Hepatic stellate cell (primary cell): Measurements from ENCODE around the gene PLEKHG2.
"Not testable (repeated sequence)": the region's sequence is repeated elsewhere in the genome, so short reads cannot be mapped to it uniquely, and the experiment has no call there.

Experiments
- DNase-seq: peaks from one replicate; pipeline ENCODE4 v3.0.0; 2011; ENCODE audit warnings: low spot score

PLEKHG2 gene, protein sequence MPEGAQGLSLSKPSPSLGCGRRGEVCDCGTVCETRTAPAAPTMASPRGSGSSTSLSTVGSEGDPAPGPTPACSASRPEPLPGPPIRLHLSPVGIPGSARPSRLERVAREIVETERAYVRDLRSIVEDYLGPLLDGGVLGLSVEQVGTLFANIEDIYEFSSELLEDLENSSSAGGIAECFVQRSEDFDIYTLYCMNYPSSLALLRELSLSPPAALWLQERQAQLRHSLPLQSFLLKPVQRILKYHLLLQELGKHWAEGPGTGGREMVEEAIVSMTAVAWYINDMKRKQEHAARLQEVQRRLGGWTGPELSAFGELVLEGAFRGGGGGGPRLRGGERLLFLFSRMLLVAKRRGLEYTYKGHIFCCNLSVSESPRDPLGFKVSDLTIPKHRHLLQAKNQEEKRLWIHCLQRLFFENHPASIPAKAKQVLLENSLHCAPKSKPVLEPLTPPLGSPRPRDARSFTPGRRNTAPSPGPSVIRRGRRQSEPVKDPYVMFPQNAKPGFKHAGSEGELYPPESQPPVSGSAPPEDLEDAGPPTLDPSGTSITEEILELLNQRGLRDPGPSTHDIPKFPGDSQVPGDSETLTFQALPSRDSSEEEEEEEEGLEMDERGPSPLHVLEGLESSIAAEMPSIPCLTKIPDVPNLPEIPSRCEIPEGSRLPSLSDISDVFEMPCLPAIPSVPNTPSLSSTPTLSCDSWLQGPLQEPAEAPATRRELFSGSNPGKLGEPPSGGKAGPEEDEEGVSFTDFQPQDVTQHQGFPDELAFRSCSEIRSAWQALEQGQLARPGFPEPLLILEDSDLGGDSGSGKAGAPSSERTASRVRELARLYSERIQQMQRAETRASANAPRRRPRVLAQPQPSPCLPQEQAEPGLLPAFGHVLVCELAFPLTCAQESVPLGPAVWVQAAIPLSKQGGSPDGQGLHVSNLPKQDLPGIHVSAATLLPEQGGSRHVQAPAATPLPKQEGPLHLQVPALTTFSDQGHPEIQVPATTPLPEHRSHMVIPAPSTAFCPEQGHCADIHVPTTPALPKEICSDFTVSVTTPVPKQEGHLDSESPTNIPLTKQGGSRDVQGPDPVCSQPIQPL (N-terminal part only)

DNA sequence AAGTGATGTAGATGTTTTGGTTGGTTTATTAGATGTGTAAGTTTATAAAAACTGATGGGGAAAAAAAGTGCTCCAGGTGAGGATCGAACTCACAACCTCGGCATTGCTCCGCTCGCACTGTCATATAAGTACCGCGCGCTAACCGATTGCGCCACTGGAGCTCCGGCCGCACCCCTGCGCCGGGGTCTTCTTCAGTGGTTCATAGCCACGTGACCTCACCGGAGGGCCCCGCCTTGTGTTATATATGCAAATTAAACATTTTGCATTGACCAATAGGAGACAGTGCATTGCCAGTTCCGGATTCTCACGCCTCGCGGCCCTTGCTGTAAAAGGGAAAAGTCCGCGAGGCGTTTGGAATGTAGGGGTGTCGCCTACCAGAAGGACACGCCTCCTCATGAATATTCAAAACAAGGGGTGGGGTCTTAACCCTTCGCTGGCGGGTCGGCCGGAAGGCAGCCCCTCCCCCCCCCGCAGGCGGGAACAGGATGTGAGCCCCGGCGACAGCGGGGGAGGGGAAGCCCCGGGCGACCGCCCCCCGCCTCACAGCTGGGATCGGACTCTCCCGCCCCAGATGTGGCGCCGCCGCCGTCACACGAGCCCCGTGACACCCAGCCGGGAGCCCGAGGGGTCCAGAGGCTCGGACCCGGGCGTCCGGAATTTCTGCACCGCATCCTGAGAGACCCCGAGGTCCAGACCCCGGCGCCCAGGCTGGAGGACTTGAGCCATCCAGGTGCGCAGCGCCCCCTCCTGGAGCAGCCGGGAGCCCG is at the start of gene PLEKHG2:
TSS of gene PLEKHG2 (plus strand) at position 570 of the 767 bp plus-strand sequence. CDS start 1,418 bp downstream, outside the sequence.
- peak; percentile 96 for DNase-seq

DNA sequence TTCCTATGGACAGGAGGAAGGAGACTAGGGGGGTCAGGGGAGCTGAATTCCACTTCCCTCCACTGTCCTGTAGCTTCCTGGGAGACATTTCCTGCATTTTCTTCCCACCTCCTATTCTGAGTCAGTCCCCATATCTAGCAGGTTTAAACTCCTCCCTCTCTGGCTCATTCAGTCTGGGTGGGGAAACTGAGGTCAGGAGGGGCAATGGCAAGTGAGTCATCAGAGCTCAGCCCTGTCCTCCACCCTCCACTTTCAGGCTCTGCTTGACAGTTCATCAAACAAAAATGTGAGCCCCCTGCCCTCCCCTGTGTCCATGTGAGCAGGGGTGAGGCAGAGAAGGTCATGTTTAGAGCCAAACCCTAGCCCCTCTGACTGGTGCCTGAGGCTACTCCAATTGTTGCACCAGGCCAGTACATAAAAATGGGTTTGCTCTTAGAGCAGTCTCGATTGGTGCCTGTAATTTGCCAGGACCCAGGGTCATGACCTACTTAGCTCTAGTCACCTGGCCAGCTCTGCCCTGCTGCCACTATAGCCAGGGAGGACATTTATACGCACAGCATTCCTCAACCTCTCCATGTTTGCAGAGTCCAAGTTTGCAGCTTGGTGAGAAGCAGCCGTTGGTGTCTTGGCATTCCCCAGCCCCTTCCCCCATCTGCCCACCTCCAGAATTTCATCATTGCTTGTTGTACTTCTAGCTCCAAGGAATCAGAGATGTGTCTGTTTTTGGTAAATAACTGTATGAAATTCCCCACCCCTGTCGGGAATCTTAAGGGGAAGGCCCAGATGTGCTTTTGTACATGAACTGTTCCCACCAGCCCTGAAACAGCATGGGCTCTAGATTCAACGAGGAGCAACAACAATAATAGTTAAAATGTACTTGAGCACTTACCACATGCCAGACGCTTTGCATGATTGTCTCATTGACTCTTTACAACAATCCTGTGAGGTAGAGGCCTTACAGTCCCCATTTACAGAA is 49.5 kb upstream of the PLEKHG2 start:
- peak; percentile 43 for DNase-seq

DNA sequence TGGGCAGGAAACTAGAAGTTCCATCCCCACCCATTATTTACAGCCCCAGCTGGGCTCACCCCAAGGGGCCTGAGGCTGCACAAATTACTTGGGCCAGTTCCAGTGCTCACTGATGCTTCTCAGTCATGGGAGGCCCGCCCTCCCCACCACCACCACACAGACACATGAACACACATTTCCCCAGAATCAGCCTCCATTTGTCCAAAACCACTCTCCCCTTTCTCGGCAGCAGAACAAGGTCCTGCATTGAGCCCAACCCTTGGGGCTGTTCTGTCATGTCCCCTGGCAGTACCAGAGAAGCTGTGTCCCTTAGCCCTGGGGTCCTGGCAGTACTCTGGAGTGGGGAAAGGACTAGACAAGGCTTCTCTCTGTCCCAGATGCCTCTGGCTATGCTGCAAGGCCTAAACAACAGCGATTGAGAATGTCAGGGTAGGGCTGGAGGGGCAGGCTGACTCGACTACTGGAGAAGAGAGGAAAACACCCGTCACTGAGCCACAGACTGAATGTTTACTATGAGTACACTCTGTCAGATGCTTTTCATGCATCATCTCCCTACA is 48.5 kb upstream of the PLEKHG2 start:
- DNase-seq, result no peak

DNA sequence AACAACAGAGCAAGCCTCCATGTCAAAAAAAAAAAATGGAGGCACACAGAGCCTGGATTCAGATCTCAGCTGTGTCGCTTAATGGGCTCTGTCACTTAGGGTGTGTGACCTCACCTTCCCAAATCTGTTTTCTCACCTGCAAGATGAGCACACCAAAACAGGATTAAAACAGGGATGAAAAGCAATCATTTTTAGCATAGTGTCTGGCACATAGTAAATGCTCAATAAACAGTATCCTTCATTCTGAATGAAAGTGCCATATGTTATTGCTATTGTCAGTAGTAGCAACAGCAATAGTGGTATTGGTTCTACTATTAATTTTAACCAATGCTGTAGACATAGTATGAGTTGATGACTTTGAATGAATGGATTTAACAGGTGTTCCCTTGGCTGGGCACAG is 46.9 kb upstream of the PLEKHG2 start:
- DNase-seq, result no peak

DNA sequence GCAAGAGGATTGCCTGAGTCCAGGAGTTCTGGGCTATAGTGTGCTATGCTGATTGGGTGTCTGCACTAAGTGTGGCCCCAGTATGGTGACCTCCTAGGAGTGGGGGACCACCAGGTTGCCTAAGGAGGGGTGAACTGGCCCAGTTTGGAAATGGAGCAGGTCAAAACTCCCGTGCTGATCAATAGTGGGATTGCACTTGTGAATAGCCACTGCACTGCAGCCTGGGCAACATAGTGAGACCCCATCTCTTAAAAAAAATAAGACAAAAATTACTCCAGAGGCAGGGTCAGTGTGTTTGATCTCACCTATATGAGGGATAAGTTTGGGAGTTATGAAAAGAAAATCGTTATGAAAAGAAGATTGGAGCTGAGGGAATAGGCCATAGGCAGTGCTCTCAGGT is 43.3 kb upstream of the PLEKHG2 start:
- DNase-seq, result no peak

DNA sequence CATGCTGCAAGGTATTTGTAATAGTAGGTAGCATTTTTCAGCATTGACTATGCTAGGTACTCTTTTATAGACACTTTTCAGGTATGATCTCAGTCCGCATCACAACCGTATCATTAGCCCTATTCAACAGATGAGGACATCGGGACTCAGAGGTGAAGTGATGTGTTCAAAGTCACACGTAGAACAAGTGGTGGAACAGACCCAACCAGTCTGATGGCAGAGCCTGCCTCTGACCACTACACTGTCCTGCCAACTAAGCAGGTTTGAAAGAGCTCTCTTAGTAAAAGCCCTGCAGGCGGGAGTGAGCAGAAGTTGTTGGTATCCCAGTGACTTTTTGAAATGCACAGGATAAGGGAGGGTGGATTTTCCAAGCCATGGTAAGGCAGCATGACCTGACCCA is 41.7 kb upstream of the PLEKHG2 start:
- no peak for DNase-seq

DNA sequence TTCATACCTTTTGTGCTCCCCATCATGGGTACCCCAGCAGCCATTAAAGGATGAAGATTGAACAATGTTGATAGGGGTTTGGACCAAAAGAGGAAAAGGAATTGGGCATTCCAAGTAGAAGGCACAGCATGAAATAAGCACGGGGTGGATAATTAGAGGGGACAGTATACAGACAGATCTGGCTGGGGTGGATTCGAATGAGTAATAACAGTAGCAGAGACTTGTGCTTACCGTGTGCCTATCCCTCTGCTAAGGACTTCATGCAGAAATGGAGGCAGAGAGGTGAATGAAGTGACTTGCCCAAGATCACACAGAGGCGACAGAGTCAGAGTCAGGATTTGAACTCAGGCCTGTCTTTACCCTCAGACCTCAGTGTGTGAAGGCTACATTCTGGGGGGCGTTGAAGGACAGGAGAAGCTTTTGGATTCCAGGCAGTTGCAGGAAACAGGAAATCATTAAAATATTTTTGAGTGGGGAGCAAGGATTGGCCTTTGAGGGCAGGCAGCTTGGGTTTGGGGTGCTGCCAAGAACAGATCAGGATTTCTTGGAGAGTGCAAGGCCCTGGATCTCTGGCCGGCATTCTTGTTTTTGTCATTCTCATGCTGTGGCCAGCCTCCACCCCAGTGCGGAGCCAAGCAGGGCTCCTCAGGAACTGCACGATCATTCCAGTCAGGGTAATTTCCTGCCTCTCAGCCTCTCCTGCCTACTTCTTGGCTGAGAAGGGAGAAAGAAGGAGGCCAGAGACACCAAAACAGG is 40.2 kb upstream of the PLEKHG2 start:
- DNase-seq, result peak; percentile 95

DNA sequence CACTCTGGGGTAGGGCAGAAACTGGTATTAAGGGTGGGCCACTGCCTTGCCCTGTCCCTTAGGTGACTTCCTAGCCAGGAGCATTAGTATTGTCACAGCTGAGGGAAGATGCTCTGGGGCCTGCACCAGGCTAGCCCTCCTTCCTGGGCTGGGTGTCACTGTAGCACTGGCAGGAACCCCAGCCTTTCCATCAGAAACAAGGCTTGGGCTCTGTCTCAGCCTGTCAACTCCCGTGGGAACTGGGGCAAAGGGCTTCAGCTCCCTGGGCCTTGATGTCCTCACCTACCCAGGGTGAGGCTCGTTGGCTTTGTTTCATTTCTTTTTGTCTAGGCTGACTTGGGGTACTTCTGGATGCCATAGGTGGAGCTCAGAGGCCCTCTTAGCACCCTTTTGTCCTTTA is 39.5 kb upstream of the PLEKHG2 start:
- peak; percentile 50 for DNase-seq

DNA sequence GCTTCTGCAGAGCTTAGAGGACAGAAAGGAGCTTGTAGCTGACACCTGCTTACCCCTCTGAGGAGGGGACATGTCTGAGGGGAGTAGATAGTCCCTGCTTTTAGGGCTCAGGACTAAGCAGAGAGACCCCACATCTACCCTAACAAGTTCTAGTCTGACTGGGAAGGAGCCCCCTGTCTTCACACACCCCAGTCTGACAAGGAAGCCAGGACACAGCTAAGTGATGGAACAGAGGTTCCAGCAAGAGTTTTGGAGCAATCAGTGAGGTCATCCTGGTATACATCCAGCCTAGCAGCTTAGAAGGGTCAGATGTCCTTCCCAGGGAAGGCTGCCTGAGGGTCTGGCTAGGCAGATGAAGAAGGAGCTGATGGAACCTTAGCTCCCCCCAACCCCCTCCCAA is 36.5 kb upstream of the PLEKHG2 start:
- DNase-seq, result no peak

DNA sequence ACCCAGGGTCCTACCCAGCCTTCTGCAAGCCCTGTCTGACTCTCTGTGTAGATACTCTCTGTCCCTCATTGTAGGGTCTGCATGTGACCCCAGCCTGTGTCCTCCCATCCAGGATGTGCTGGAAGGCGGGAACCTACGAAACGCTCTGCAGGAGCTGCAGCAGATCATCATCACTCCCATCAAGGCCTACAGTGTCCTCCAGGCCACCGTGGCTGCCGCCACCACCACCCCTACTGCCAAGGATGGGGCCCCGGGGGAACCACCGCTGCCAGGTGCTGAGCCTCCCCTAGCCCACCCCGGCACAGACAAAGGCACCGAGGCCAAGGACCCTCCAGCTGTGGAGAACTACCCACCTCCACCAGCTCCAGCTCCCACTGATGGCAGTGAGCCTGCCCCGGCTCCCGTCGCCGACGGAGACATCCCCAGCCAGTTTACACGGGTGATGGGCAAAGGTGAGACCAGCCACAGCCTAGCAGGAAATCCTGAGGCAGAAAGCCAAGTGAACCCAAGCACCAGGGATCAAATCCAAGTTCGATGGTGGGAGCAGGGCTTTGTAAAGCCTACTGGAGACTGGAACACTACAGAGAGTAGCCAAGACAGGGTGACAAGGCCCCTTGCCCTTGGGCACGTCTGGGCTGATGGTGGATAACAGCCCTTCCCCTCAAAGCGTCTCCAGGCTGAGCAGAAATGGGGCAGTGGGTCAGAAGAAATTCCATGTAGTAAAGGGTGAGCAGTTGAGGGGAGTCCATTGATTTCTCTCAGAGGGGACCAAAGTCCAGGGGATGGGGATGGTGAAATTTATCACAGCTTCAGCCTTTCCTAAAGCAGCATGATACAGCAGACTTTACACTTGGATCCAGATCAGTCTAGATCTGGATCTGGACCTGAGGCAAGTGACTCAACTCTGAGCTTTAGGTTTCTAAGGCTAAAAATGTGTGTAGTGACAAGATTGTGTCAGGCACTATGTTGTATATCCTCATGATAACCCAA is 34.8 kb upstream of the PLEKHG2 start:
- DNase-seq, result no peak

DNA sequence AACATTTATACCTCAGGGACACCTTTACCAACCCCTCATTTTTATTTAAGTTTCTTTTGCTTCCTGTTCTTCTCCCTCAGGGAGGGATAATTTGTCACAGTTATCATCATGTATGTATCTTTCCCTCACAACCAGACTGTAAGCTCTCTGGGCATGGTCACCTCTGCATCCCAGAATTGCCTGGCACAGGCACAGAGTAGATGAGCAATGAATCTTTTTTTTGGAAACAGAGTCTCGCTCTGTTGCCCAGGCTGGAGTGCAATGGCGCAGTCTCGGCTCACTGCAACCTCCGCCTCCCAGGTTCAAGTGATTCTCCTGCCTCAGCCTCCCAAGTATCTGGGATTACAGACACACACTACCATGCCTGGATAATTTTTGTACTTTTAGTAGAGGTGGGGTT is 33.1 kb upstream of the PLEKHG2 start:
- DNase-seq, result not testable (repeated sequence)

DNA sequence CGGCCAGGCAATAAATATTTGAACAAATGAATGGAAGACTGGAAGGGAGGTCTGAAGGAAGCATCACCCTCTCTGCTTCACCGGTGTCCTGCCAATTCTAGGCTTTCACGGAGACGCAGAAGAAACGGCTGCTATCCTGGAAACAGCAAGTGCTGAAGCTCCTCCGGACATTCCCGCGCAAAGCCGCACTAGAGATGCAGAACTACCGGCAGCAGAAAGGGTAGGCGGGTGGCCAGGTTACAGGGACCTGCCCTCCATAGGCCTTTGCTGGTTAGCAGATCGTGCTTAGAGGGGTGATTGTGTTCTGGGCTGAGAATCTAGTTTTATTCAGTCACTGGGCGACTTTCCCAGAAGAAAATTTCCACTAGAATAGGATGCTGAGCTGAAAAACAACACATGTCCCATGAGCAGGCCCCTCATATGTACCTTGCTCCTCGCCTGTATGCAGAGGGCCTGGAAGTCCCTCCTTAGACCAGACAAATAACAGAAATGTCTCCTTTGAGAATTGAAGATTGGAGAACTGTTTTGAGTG is 32.5 kb upstream of the PLEKHG2 start:
- DNase-seq, result no peak

DNA sequence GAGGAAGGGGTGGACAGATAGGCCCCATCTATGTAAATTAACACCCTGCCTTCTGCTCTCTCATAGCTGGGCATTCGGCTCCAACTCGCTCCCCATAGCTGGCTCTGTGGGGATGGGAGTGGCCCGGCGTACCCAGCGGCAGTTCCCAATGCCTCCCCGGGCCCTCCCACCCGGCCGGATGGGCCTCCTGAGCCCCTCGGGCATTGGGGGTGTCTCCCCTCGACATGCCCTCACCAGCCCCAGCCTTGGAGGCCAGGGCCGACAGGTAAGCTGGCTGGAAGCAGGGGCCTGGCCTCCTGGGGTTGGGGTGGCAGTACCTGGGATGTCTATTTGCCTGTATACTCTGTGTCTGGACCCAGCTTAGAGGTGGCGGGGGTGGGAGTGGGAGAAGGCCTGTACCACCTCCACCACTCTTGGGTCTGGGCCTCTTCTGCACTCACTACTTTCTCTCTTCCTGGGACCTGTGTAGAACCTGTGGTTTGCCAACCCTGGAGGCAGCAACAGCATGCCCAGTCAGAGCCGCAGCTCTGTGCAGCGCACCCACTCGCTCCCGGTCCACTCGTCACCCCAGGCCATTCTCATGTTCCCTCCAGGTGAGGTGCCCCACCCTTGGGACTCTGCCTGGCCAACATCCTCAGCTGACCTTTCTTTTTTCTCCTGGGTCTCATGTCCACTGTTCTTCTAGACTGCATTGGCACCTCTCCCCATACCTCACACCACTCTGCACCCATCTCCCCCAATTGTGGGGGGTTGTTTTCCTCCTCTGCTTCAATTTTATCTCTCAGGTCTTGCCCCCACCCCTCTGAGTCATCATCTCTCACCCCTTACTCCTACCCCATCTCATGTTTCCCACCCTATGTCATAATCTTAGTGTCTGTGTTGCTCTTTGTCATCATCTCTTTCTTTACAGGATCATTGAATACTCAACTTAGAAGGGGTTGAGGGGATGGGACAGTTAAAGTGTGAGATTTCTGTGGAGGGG is 31.7 kb upstream of the PLEKHG2 start:
- no peak for DNase-seq

DNA sequence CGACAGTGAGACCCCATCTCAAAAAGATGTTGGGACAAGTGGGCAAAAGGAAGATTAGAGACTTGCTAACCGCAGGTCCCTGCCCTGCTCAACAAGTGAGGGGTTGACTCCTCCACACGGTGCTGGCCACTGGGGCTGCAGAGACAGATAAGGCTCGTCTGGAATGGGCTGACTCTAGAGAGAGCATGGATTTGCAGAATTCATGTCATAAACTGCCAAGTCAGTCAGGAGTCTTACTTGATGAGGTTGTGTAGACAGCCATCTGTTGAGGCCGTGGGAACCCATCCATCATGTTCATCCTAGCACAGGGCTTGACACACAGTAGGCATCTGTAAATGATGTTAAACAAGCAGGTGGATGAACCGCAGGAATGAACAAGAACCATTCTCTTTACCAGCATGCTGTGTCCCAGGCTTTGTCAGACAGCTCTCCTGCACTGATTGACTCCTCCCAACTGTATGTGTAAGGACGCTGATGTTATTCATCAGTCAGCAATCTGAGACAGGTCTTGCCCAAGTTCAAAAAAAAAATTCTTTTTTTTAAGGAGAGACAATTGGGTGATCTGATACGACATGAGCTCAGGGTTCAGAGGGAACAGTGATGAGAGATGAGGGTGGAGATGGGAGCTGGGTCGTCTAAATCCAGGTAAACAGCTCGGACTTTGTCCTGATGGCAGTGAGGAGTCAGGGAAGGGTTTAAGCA is 30.4 kb upstream of the PLEKHG2 start:
- peak; percentile 37 for DNase-seq

DNA sequence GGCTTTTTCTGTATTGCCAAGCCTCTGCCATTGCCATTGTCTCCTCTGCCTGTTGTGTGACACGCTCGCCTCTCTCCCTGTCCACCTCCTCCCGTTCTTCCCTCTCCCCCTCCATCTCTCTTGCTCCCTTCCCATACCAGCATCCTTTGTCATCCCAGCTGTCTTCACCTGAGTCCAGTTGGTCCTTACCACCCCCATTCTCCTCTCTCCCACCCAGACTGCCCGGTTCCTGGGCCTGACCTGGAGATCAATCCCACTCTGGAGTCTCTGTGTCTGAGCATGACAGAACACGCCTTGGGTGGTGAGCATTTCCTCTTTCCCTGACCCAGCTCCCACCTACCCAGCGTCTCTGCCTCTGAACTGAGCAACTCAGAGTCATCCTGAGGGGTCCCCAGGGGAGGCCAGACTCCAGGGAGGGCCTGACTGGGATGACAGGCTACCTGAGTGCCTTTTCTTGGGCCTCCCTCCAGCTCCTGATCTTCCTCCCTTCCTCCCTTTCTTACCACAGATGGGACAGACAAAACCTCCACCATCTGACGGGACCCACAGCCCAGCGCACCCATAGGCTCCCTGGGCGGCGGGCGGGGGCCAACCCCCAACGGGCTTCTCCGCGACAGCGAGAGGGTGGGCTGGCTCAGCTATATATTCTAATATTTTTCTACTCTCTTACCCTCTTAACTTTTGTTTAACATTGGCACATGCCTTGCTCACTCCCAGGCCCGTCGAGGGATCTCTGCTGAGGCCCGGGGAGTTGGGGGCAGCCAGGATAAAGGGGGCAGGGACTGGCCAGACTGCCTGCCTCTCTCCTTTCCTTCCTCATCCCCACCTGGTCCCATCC is 29.3 kb upstream of the PLEKHG2 start:
- no peak for DNase-seq
